GM12872 (cell line): ENCODE data around the gene MIER3.

Source experiments
- CTCF ChIP-seq: IDR thresholded peaks from 3 replicates; pipeline ENCODE4 v1.5.1; 2011; ENCODE audit warnings: low read depth, mild to moderate bottlenecking, low read length, moderate library complexity; ENCODE audit not compliant: insufficient read depth

The MIER3 gene

GRCh38 chr5:56974241-56974640 lies 22.3 kb upstream of the MIER3 start:
- no peak for TF ChIP-seq CTCF

- TF ChIP-seq CTCF = no peak
Measured at GRCh38 chr5:56973473-56973872, 21.6 kb upstream of the MIER3 start.

- no peak for TF ChIP-seq CTCF
Measured at GRCh38 chr5:56971275-56971674, 19.4 kb upstream of the MIER3 start.

- no peak for TF ChIP-seq CTCF
Measured at GRCh38 chr5:56964173-56964572, 12.2 kb upstream of the MIER3 start.

GRCh38 chr5:56963246-56963645 lies 11.3 kb upstream of the MIER3 start:
- no peak for TF ChIP-seq CTCF

- TF ChIP-seq CTCF = no peak
Measured at GRCh38 chr5:56962286-56962685, 10.4 kb upstream of the MIER3 start.

- TF ChIP-seq CTCF = no peak
Measured at GRCh38 chr5:56961746-56962145, 9.8 kb upstream of the MIER3 start.

GRCh38 chr5:56959326-56959725 lies 7.4 kb upstream of the MIER3 start:
- no peak for TF ChIP-seq CTCF
